LNCaP clone FGC (cell line): Measurements from ENCODE around the gene SLC38A3.
A peak's percentile ranks its signal among the peaks of the same experiment; 100 is the strongest.
"Not testable (repeated sequence)": the region's sequence is repeated elsewhere in the genome, so short reads cannot be mapped to it uniquely, and the experiment has no call there.

Source experiments
- DNase-seq: peaks from one replicate; pipeline ENCODE4 v3.0.0-alpha.2; 2011; ENCODE audit warnings: low read depth
- H3K4me3 ChIP-seq: 2 replicates; pipeline ENCODE4 v1.5.1; 2011; ENCODE audit warnings: mild to moderate bottlenecking, low read depth, low read length, control low read depth
- CTCF ChIP-seq: IDR thresholded peaks from 2 replicates; pipeline ENCODE4 v1.5.1; 2012; ENCODE audit warnings: mild to moderate bottlenecking; ENCODE audit not compliant: control insufficient read depth, insufficient read depth; ENCODE audit errors: extremely low read depth

Gene SLC38A3

DNA sequence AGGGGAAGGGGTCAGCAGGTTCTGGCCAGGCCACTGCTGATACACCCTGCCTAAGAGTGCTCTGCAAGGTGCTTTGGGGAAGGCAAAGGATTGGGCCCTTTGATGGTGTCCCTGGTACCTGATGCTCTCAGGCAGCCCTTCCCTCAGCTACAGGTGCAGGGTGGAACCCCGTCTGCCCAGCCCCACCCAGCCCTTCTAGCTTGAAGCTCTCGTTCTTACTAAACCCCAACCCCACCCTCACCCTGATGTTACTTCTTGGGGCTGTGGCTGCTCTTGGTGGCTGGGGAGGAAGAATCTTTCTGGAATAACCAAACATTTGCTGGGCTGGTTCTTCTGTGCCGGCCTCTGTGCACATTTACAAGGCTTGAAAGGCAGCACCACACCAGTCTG lies 37.3 kb downstream of the SLC38A3 start:
- H3K4me3 ChIP-seq = no peak overlapping the region
- no peak for DNase-seq
- TF ChIP-seq CTCF = no peak

GRCh38 chr3:50242851-50243542 lies 37.9 kb downstream of the SLC38A3 start:
- TF ChIP-seq CTCF = no peak
- no peak overlapping the region for H3K4me3 ChIP-seq
- DNase-seq = no peak

GRCh38 chr3:50243543-50243895 lies 38.4 kb downstream of the SLC38A3 start:
- TF ChIP-seq CTCF = no peak
- no peak for DNase-seq
- H3K4me3 ChIP-seq = no peak overlapping the region

- not testable (repeated sequence) for DNase-seq
These were observed 39.7 kb downstream of the SLC38A3 start for GRCh38 chr3:50244813-50245212.

DNA sequence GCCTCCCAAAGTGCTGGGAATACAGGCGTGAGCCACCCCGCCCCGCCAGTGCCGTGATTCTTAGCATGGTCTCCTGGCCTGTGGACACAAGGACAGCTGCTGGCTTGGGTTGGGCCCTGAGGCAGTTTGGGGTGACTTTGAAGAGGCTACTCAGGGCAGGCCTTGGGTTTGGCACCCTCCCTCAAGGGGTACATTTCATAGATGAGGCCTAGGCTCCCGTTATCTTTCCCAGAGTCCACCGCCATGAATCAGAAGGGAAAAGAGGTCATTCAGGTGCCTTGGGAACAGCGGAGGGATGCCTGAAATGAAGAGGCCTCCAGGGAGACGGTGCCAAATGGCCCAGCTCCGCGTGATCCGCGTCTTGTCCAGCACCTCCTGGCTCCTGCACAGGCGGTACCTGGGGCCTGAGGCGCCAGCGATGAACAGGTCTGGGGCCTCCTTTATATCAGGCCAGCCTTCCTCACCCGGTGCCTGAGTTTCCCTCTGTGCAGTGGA lies 40.2 kb downstream of the SLC38A3 start:
- DNase-seq = no peak
- TF ChIP-seq CTCF = no peak
- H3K4me3 ChIP-seq = no peak overlapping the region

More at GRCh38 chr3:50244813-50245212, 39.7 kb downstream of the SLC38A3 start:
- H3K4me3 ChIP-seq = not testable (repeated sequence)

- peak overlapping the region; percentile 33; the same call in 1 of the 2 replicates for H3K4me3 ChIP-seq
- peak; percentile 8 for DNase-seq
- TF ChIP-seq CTCF = peak; percentile 96
These were observed 40.9 kb downstream of the SLC38A3 start for GRCh38 chr3:50245831-50246516.

DNA sequence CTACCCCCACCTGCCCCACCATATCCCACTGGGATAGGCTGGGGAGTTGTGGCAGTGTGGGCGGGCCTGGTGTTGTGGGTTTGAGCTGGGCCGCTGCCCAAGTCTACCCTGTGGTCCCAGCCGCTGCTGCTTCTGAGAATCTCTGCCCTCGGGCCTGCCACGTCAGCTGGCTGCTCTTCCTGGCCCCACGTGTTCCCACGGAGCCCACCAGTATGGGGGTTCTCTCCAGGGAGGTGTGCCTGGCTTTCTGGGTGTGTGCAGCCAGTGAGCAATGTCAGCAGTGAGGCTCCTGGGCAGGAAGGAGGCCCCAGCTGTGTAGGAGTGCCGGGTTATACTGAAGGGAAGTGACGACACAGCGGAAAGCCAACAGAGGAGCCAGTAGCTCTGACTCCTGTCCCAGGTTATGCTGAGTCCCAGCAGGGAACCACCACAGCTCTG lies 41.5 kb downstream of the SLC38A3 start:
- DNase-seq = no peak
- no peak overlapping the region for H3K4me3 ChIP-seq

More for the DNA sequence above, 41.5 kb downstream of the SLC38A3 start:
- TF ChIP-seq CTCF = no peak
